Ishikawa (cell line): Measurements from ENCODE around the gene TRPV5.

ENCODE experiments used
- CEBPB ChIP-seq: IDR thresholded peaks from 2 replicates; pipeline ENCODE4 v1.6.1; 2012
- CREB1 ChIP-seq: IDR thresholded peaks from 2 replicates; pipeline ENCODE4 v1.6.1; 2012; ENCODE audit warnings: low read depth
- EGR1 ChIP-seq: IDR thresholded peaks from 2 replicates; pipeline ENCODE4 v1.6.1; 2012
- EP300 ChIP-seq: IDR thresholded peaks from 2 replicates; pipeline ENCODE4 v1.6.1; 2012; ENCODE audit warnings: borderline replicate concordance
- FOXM1 ChIP-seq: IDR thresholded peaks from 2 replicates; pipeline ENCODE4 v1.6.1; 2012; ENCODE audit warnings: low read depth, borderline replicate concordance
- MAX ChIP-seq: IDR thresholded peaks from 2 replicates; pipeline ENCODE4 v1.6.1; 2012
- NFIC ChIP-seq: IDR thresholded peaks from 2 replicates; pipeline ENCODE4 v1.6.1; 2012
- RAD21 ChIP-seq: IDR thresholded peaks from 2 replicates; pipeline ENCODE4 v1.6.1; 2012; ENCODE audit warnings: low read depth
- REST ChIP-seq: IDR thresholded peaks from 2 replicates; pipeline ENCODE4 v1.6.1; 2012; ENCODE audit warnings: low read depth, mild to moderate bottlenecking
- TAF1 ChIP-seq: IDR thresholded peaks from 2 replicates; pipeline ENCODE4 v1.6.1; 2012; ENCODE audit warnings: low read depth, mild to moderate bottlenecking
- TCF12 ChIP-seq: IDR thresholded peaks from 2 replicates; pipeline ENCODE4 v1.6.1; 2012; ENCODE audit warnings: low read depth
- TEAD4 ChIP-seq: IDR thresholded peaks from 2 replicates; pipeline ENCODE4 v1.6.1; 2012
- USF1 ChIP-seq: IDR thresholded peaks from 2 replicates; pipeline ENCODE4 v1.6.1; 2012
- ZBTB7A ChIP-seq: IDR thresholded peaks from 2 replicates; pipeline ENCODE4 v1.6.1; 2012; ENCODE audit warnings: low read depth

The TRPV5 gene

GRCh38 chr7:142961973-142962926, 28.7 kb upstream of the TRPV5 start, which contains the start of gene KEL:
KEL (minus strand) TSS chr7:142962363; CDS start chr7:142962206, 157 bp downstream.
- TF ChIP-seq CEBPB (no peak), CREB1 (no peak)

DNA sequence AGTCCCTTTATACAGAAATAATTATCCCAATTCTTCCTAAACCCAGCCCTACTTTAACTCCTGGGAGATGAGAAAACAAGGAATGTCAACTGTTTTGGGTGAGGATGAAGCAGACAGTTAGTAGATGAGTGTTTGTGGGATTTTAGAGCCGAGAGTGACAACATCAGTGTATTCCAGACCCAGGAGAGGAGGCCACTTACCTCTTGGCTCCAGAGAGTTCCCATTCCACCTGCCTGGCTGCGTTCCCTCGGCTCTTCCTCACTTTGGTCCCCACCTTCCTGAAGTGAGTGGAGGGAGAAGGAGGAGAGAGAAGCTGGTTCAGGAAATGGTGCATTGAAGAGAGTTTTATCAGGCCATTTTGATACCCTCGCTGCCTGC, 28.0 kb upstream of the TRPV5 start:
- TF ChIP-seq USF1 (no peak), RAD21 (no peak), REST (no peak), EGR1 (no peak), TAF1 (no peak), ZBTB7A (no peak), CEBPB (no peak), EP300 (no peak), MAX (no peak), NFIC (no peak), CREB1 (no peak)

DNA sequence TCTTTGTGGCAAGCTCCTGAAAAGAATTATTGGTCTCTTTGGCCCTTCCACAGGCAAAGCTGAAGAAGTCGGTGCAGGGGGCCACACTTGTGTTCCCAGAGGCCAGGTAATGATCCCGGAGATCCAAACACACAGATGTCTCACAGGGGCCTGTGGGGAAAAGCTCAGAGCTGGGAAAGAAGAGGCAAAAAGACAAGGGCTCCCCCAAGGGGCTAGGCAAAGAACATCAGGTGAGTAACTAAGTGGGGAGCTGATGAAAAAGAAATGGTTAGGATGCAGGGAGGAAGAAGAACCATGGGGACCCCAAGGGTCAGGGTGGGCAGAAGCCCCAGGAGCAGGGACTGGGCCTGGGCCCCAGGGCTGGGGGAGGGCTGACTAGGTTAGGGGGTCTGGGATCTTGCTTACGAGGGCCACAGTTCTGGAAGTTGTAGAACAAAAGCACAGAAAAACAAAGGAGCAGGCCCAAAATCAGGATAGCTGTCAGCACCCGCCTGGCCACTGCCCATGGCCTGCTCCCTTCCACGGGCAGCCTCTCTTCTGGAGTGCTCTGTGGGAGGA, 27.5 kb upstream of the TRPV5 start:
- no peak for TF ChIP-seq USF1
- TF ChIP-seq NFIC = no peak
- TF ChIP-seq RAD21 = peak; percentile 31; the same call in 1 of the 2 replicates

DNA sequence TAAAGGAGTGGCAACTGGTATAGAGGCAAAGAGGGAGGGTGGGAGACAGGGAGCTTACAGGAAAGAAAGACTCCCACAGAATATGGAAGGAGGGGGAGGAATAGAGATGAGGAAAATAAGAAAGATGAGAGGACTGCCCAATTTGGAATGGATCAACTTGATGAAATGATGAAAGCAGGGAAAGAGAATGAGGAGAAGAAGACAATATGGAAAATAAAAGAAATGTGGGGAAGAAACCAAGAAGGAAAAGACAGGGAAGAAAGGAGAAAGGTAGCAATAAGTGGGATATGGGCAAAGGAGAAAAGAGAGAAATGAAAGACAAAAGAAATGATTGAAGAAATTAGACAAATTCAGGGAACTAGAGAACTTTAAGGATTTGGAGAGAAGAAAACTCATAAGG, 25.7 kb upstream of the TRPV5 start:
- TF ChIP-seq NFIC (no peak), CREB1 (no peak), TEAD4 (no peak), RAD21 (no peak), USF1 (no peak), FOXM1 (no peak), TCF12 (no peak), MAX (no peak)

GRCh38 chr7:142957723-142958122, 24.2 kb upstream of the TRPV5 start:
- TF ChIP-seq TEAD4 (no peak), ZBTB7A (no peak), NFIC (no peak), TAF1 (no peak)

DNA sequence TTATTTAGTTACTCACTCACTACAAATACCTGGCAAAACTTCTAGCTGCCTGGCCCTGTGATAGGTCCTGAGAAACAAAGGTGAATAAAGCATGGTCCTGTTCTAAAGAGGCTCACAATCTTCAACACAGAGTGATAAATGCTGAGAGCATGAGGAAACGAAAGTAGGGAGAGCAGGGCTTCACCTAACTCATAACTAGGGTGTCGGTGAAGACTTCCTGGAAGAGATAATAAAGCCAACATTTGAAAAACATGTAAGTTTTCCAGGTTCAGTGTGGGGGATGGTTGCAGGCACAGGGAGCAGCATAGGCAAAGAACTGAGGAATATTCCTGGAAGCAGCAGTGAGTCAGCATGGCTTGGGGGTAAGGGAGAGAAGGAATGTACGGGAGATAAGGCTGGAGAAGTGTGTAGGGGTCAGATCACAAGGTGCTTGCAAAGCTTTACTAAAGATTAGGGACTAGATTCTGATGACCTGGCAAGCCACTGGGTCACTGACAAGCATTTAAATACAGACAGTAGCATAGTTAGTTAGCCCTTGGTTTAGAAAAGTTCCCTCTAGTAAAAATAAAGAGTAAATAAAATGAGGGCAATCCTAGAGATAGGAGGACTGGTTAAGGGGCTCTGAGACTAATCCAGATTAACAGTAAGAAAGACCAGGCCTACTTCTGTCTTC, 23.5 kb upstream of the TRPV5 start:
- TF ChIP-seq ZBTB7A (no peak), USF1 (no peak)

DNA sequence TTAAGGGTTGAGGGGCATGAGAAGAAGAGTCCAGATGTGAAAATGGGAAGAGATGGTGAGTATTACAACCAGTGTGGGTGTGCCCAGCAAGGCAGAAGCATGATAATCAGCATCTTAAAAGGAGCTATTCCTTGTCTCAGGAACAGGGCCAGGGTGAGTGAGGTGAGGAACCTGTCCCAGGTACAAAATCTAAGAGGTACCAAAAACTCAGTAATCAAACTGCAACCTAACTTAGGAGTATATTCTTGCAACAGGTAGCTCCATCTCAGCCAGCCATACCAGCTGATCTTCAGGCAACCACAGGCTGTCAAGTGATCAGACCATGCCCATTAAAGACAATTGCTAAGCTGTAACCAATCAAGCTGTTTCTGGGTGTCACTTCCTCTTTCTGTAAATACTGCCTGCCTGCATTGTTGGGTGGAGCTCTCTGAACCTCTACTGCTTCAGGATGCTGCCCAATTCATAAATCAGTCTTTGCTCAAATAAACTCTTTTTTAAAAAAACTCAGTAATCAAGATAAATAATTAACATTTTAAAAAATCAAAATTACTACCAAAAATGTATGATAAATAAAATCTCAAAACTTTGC, 21.2 kb upstream of the TRPV5 start:
- TF ChIP-seq TAF1 (no peak), RAD21 (no peak), CEBPB (no peak), ZBTB7A (no peak), USF1 (no peak), FOXM1 (no peak), CREB1 (no peak)
